ENCODE measurements around the gene TCFL5. TPM values are rescaled to one million over a fixed set of nuclear protein-coding genes. Genes with fewer than 3 reads are reported as not detected.

TCFL5 gene
- total RNA-seq, 1 experiment from 2014 or later, result 20.4 TPM

- Mint-ChIP-seq H3K36me3 (peaks cover 3% of the 10 kb centered on the region; the same call in 1 of the 2 replicates), H3K4me1 (peaks cover 11% of the 10 kb centered on the region), H3K4me3 (no peak overlapping the region), H3K27me3 (ENCODE audit: low read depth) (peaks cover 7% of the 10 kb centered on the region; the same call in 1 of the 2 replicates), H3K9me3 (no peaks in the 10 kb centered on the region), H3K27ac (0 out of 2 replicates have a peak overlapping the region, but pooled peaks have one; percentile 45)
- TF ChIP-seq STAT6 (CRISPR knock-in tag; conservative IDR thresholded peaks at IDR 0.05; ENCODE audit: low read depth) (no peak), JAZF1 (CRISPR knock-in tag; IDR thresholded peaks at IDR 0.05) (no peak), CTCF (IDR thresholded peaks at IDR 0.05) (peak; percentile 89), ZNF219 (CRISPR knock-in tag; IDR thresholded peaks at IDR 0.05; ENCODE audit: borderline replicate concordance) (no peak)
- DNase-seq (ENCODE audit: low spot score) (peak; percentile 88), ATAC-seq (peak; percentile 73)
- POLR2A ChIA-PET, result no interaction called here
- CTCF ChIA-PET, result interaction anchor here (0.6 to 2.9 kb wide), 10 partner anchors 8 to 252 kb away, joined by 3 to 17 read pairs (median 6); partner anchors contain the start of genes COL9A3 and MRGBP
Observed at GRCh38 chr20:62808211-62808865, 53.3 kb downstream of the TCFL5 start.

GRCh38 chr20:62807444-62808210, 54.0 kb downstream of the TCFL5 start:
- Mint-ChIP-seq H3K9me3 (no peaks in the 10 kb centered on the region), H3K4me1 (peaks cover 11% of the 10 kb centered on the region), H3K27ac (no peak overlapping the region), H3K36me3 (peaks cover 3% of the 10 kb centered on the region; the same call in 1 of the 2 replicates), H3K27me3 (ENCODE audit: low read depth) (peaks cover 7% of the 10 kb centered on the region; the same call in 1 of the 2 replicates), H3K4me3 (no peak overlapping the region)
- POLR2A ChIA-PET, result no interaction called here
- no peak for TF ChIP-seq EMX1 (CRISPR knock-in tag; IDR thresholded peaks at IDR 0.05)
- TF ChIP-seq JAZF1 (CRISPR knock-in tag; IDR thresholded peaks at IDR 0.05), result no peak
- no peak for ATAC-seq
- no peak for DNase-seq (ENCODE audit: low spot score)
- CTCF ChIA-PET, result interaction anchor here (0.7 to 2.9 kb wide), 8 partner anchors 9 to 220 kb away, joined by 3 to 17 read pairs (median 7); partner anchors contain the start of genes COL9A3 and MRGBP

- POLR2A ChIA-PET, result interaction anchor here (1.7 kb wide), 1 partner anchor 9 kb away, joined by 7 read pairs; no protein-coding TSS in a partner anchor
Observed at GRCh38 chr20:62806383-62807050, 55.1 kb downstream of the TCFL5 start.

More at GRCh38 chr20:62806383-62807050, 55.1 kb downstream of the TCFL5 start:
- Mint-ChIP-seq H3K4me1 (peaks cover 11% of the 10 kb centered on the region), H3K36me3 (no peaks in the 10 kb centered on the region), H3K27me3 (ENCODE audit: low read depth) (peaks cover 7% of the 10 kb centered on the region; the same call in 1 of the 2 replicates), H3K27ac (peak overlapping the region; percentile 53; the same call in 1 of the 2 replicates), H3K4me3 (peak overlapping the region; percentile 71), H3K9me3 (no peaks in the 10 kb centered on the region)
- CTCF ChIA-PET, result interaction anchor here (2.2 kb wide), 1 partner anchor 9 kb away, joined by 12 read pairs; no protein-coding TSS in a partner anchor
- ATAC-seq, result no peak
- TF ChIP-seq USF1 (CRISPR knock-in tag; IDR thresholded peaks at IDR 0.05) (no peak), ZNF416 (CRISPR knock-in tag; IDR thresholded peaks at IDR 0.05) (no peak), ATF1 (CRISPR knock-in tag; IDR thresholded peaks at IDR 0.05) (no peak), TP53 (CRISPR knock-in tag; IDR thresholded peaks at IDR 0.05) (no peak), HMGXB4 (CRISPR knock-in tag; IDR thresholded peaks at IDR 0.05) (no peak), ERG (CRISPR knock-in tag; IDR thresholded peaks at IDR 0.05) (no peak), FOXP4 (CRISPR knock-in tag; IDR thresholded peaks at IDR 0.05) (no peak), PRRX2 (CRISPR knock-in tag; IDR thresholded peaks at IDR 0.05) (no peak), TEAD1 (CRISPR knock-in tag; IDR thresholded peaks at IDR 0.05) (no peak), SP1 (CRISPR knock-in tag; conservative IDR thresholded peaks at IDR 0.05) (no peak), E2F5 (CRISPR knock-in tag; IDR thresholded peaks at IDR 0.05) (no peak)
- no peak for DNase-seq (ENCODE audit: low spot score)

Measured in WTC11 (cell line).